Measurements from ENCODE around the gene ZNF385C. TPM values are rescaled to one million over a fixed set of nuclear protein-coding genes. Genes with fewer than 3 reads are reported as not detected.

ZNF385C gene
- polyA plus RNA-seq, 1 donor (not counting 4 experiments of a cell fraction or from before 2014, with no cell fraction given): 0.09 TPM

DNA sequence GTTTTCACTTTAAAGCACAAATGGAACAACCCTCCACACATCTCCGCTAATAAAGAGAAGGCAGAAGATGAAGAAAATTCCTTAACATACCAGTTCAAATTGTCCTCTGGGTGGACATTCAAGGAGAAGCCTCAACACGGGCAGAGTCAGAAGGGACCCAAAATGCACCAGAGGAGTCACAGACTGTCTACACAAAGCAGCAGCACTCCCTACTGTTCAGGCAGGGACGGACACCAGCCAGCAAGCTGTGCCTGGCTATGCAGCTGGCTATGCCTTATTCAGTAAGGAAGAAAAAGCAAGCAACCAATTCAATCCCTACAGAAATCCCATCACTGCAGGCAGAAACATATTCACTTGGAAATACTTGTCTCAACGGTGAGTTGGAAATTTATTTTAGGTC is 89.1 kb downstream of the ZNF385C start:
- H3K4me1 ChIP-seq (ENCODE audit: control insufficient read depth, extremely low read depth, insufficient read depth, low read length): peaks cover 35% of the 10 kb centered on the region
- no peak overlapping the region for H2AFZ ChIP-seq (ENCODE audit: control insufficient read depth, low read length)
- peaks cover 2% of the 10 kb centered on the region for H3K9me1 ChIP-seq (ENCODE audit: control insufficient read depth, extremely low read depth, insufficient read depth, low read length)
- peaks cover 92% of the 10 kb centered on the region for H3K79me2 ChIP-seq (ENCODE audit: control insufficient read depth, insufficient read depth, low read length)
- dilution Hi-C loops (cut with MboI; ENCODE audit: extremely low pct_ligation_motif_present, low sequenced_read_pairs): no loop called here
- FAIRE-seq (no peak), DNase-seq (ENCODE audit: low read depth, low spot score) (no peak)
- H3K36me3 ChIP-seq (ENCODE audit: control insufficient read depth in 2 of 2, extremely low read depth in 1 of 2, insufficient read depth in 2 of 2, low read length in 2 of 2): peaks cover 4 to 16% of the 10 kb centered on the region in 2 experiments
- no peak overlapping the region for H3K4me3 ChIP-seq (ENCODE audit: control insufficient read depth in 2 of 3, extremely low read depth in 1 of 3, insufficient read depth in 2 of 3, low read depth in 1 of 3, low read length in 3 of 3)
- H3K27me3 ChIP-seq (ENCODE audit: control insufficient read depth, extremely low read depth, insufficient read depth, low read length): no peaks in the 10 kb centered on the region
- no peak overlapping the region for H3K4me2 ChIP-seq (ENCODE audit: control insufficient read depth, extremely low read depth, insufficient read depth, low read depth, low read length)
- no peaks in the 10 kb centered on the region for H3K9me3 ChIP-seq (ENCODE audit: control insufficient read depth, low read depth, low read length)
- no peak overlapping the region for H3K27ac ChIP-seq (ENCODE audit: control insufficient read depth, insufficient read depth, low read length)
- no peak overlapping the region for H3K9ac ChIP-seq (ENCODE audit: control insufficient read depth, extremely low read depth, insufficient read depth, low read length)
- peaks cover 5% of the 10 kb centered on the region for H4K20me1 ChIP-seq (ENCODE audit: control insufficient read depth, extremely low read depth, insufficient read depth, low read length)
- no peak for TF ChIP-seq EZH2 (IDR thresholded peaks at IDR 0.05; ENCODE audit: low read length)
- TF ChIP-seq, protein P1, sequence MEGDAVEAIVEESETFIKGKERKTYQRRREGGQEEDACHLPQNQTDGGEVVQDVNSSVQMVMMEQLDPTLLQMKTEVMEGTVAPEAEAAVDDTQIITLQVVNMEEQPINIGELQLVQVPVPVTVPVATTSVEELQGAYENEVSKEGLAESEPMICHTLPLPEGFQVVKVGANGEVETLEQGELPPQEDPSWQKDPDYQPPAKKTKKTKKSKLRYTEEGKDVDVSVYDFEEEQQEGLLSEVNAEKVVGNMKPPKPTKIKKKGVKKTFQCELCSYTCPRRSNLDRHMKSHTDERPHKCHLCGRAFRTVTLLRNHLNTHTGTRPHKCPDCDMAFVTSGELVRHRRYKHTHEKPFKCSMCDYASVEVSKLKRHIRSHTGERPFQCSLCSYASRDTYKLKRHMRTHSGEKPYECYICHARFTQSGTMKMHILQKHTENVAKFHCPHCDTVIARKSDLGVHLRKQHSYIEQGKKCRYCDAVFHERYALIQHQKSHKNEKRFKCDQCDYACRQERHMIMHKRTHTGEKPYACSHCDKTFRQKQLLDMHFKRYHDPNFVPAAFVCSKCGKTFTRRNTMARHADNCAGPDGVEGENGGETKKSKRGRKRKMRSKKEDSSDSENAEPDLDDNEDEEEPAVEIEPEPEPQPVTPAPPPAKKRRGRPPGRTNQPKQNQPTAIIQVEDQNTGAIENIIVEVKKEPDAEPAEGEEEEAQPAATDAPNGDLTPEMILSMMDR (optimal IDR thresholded peaks at IDR 0.05 in 1 of 3, IDR thresholded peaks at IDR 0.05 in 1 of 3, conservative IDR thresholded peaks at IDR 0.05 in 1 of 3; ENCODE audit: extremely low read depth in 1 of 3, insufficient read depth in 2 of 3, low read length in 3 of 3): peak in 2 of 3 experiments; percentile 29 to 57

DNA sequence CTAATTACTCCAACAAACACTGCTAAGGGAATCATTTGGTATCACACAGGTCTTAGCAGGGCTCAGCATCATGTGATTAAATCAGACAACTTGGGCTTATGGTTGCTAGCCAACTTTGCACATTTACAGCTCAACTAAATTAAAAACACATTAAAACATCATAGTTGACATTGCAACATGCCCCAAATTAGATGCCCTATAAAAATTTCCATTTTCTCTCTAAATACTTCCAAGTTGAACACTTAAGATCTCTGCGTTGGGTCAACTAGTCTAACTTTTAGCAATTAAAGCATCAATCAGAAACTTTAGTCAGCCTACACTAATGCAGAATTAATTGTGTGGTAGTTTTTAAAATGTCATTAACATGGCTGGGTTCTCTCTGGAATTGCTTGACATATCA is 93.1 kb downstream of the ZNF385C start:
- no peak overlapping the region for H3K4me2 ChIP-seq (ENCODE audit: control insufficient read depth, extremely low read depth, insufficient read depth, low read depth, low read length)
- peaks cover 9 to 32% of the 10 kb centered on the region in 2 experiments for H3K36me3 ChIP-seq (ENCODE audit: control insufficient read depth in 2 of 2, extremely low read depth in 1 of 2, insufficient read depth in 2 of 2, low read length in 2 of 2)
- H3K4me3 ChIP-seq (ENCODE audit: control insufficient read depth in 2 of 3, extremely low read depth in 1 of 3, insufficient read depth in 2 of 3, low read depth in 1 of 3, low read length in 3 of 3): no peak overlapping the region
- DNase-seq (ENCODE audit: low read depth, low spot score): no peak
- no peak overlapping the region for H3K27ac ChIP-seq (ENCODE audit: control insufficient read depth, insufficient read depth, low read length)
- H3K79me2 ChIP-seq (ENCODE audit: control insufficient read depth, insufficient read depth, low read length): peaks cover 94% of the 10 kb centered on the region
- TF ChIP-seq, protein P1 (optimal IDR thresholded peaks at IDR 0.05 in 1 of 3, IDR thresholded peaks at IDR 0.05 in 1 of 3, conservative IDR thresholded peaks at IDR 0.05 in 1 of 3; ENCODE audit: extremely low read depth in 1 of 3, insufficient read depth in 2 of 3, low read length in 3 of 3): no peak
- TF ChIP-seq EZH2 (IDR thresholded peaks at IDR 0.05; ENCODE audit: low read length): no peak
- no peaks in the 10 kb centered on the region for H3K27me3 ChIP-seq (ENCODE audit: control insufficient read depth, extremely low read depth, insufficient read depth, low read length)
- no peak overlapping the region for H3K9ac ChIP-seq (ENCODE audit: control insufficient read depth, extremely low read depth, insufficient read depth, low read length)
- no peak for FAIRE-seq
- peaks cover 16% of the 10 kb centered on the region for H3K4me1 ChIP-seq (ENCODE audit: control insufficient read depth, extremely low read depth, insufficient read depth, low read length)
- H3K9me3 ChIP-seq (ENCODE audit: control insufficient read depth, low read depth, low read length): no peaks in the 10 kb centered on the region
- H3K9me1 ChIP-seq (ENCODE audit: control insufficient read depth, extremely low read depth, insufficient read depth, low read length): peaks cover 6% of the 10 kb centered on the region
- dilution Hi-C loops (cut with MboI; ENCODE audit: extremely low pct_ligation_motif_present, low sequenced_read_pairs): no loop called here
- H2AFZ ChIP-seq (ENCODE audit: control insufficient read depth, low read length): no peak overlapping the region
- peaks cover 13% of the 10 kb centered on the region for H4K20me1 ChIP-seq (ENCODE audit: control insufficient read depth, extremely low read depth, insufficient read depth, low read length)
